ENCODE results near the gene SELENOO. TPM values are rescaled to one million over a fixed set of nuclear protein-coding genes. Genes with fewer than 3 reads are reported as not detected.
A peak's percentile ranks its signal among the peaks of the same experiment; 100 is the strongest.

The SELENOO gene
- total RNA-seq, 1 donor from 2014 or later = 12.7 TPM

- no peak for DNase-seq (ENCODE audit: low spot score)
- intact Hi-C loops (cut with DNase I) = no loop called here
Measured at GRCh38 chr22:50225200-50225969, 24.6 kb downstream of the SELENOO start.

- intact Hi-C loops (cut with DNase I) = no loop called here
- no peak for DNase-seq (ENCODE audit: low spot score)
Measured at GRCh38 chr22:50226063-50226874, 25.5 kb downstream of the SELENOO start.

- no peak for DNase-seq (ENCODE audit: low spot score)
Measured at GRCh38 chr22:50226875-50227165, 26.0 kb downstream of the SELENOO start.

GRCh38 chr22:50227579-50228215 lies 26.9 kb downstream of the SELENOO start:
- DNase-seq (ENCODE audit: low spot score) = no peak
- intact Hi-C loops (cut with DNase I) = no loop called here

More at GRCh38 chr22:50226875-50227165, 26.0 kb downstream of the SELENOO start:
- intact Hi-C loops (cut with DNase I) = no loop called here

GRCh38 chr22:50228366-50228765 lies 27.6 kb downstream of the SELENOO start:
- intact Hi-C loops (cut with DNase I) = no loop called here
- no peak for DNase-seq (ENCODE audit: low spot score)

GRCh38 chr22:50229370-50229769 lies 28.6 kb downstream of the SELENOO start:
- intact Hi-C loops (cut with DNase I) = no loop called here
- no peak for DNase-seq (ENCODE audit: low spot score)

- DNase-seq (ENCODE audit: low spot score) = no peak
- intact Hi-C loops (cut with DNase I) = no loop called here
Measured at GRCh38 chr22:50232481-50233151, 31.8 kb downstream of the SELENOO start.

- DNase-seq (ENCODE audit: low spot score) = no peak
- intact Hi-C loops (cut with DNase I) = no loop called here
Measured at GRCh38 chr22:50233223-50233622, 32.4 kb downstream of the SELENOO start.

- no peak for DNase-seq (ENCODE audit: low spot score)
- intact Hi-C loops (cut with DNase I) = no loop called here
Measured at GRCh38 chr22:50236731-50237409, 36.1 kb downstream of the SELENOO start.

GRCh38 chr22:50238755-50239154 lies 37.9 kb downstream of the SELENOO start:
- intact Hi-C loops (cut with DNase I) = no loop called here
- DNase-seq (ENCODE audit: low spot score) = no peak

GRCh38 chr22:50242406-50242949 lies 41.7 kb downstream of the SELENOO start:
- intact Hi-C loops (cut with DNase I) = loop anchor here (10.0 kb wide), 1 partner anchor 262 kb away; the partner anchor contains the start of genes LMF2 and NCAPH2
- DNase-seq (ENCODE audit: low spot score) = no peak

GRCh38 chr22:50243685-50244419 lies 43.0 kb downstream of the SELENOO start:
- intact Hi-C loops (cut with DNase I) = loop anchor here (10.0 kb wide), 1 partner anchor 261 kb away; the partner anchor contains the start of genes LMF2 and NCAPH2
- DNase-seq (ENCODE audit: low spot score) = no peak

GRCh38 chr22:50244420-50245213 lies 43.8 kb downstream of the SELENOO start, which contains the start of gene TUBGCP6:
Gene TUBGCP6, minus strand, starts transcription at chr22:50245023. Its CDS starts 564 bp downstream, at chr22:50244459.
- peak; percentile 98 for DNase-seq (ENCODE audit: low spot score)
- intact Hi-C loops (cut with DNase I) = loop anchor here (10.0 kb wide), 1 partner anchor 260 kb away; the partner anchor contains the start of genes LMF2 and NCAPH2

GRCh38 chr22:50245214-50246072 lies 44.6 kb downstream of the SELENOO start:
- intact Hi-C loops (cut with DNase I) = loop anchor here (10.0 kb wide), 1 partner anchor 259 kb away; the partner anchor contains the start of genes LMF2 and NCAPH2
- no peak for DNase-seq (ENCODE audit: low spot score)

GRCh38 chr22:50246242-50247175 lies 45.7 kb downstream of the SELENOO start:
- DNase-seq (ENCODE audit: low spot score) = no peak
- intact Hi-C loops (cut with DNase I) = loop anchor here (10.0 kb wide), 1 partner anchor 258 kb away; the partner anchor contains the start of genes LMF2 and NCAPH2

All from cardiac septum (tissue), 1 donor.